MG63 (cell line): ENCODE data around the gene B9D1. TPM values are rescaled to one million over a fixed set of nuclear protein-coding genes. Genes with fewer than 3 reads are reported as not detected.

ENCODE experiments used
- DNase-seq: peaks from one replicate; pipeline ENCODE4 v3.0.0-alpha.2; 2020
- H3K27me3 ChIP-seq: fragments of 250-450 bp; sonication (Bioruptor Pico); 2 replicates; pipeline ENCODE4 v1.5.1; 2020; ENCODE audit warnings: mild to moderate bottlenecking, moderate library complexity
- H3K36me3 ChIP-seq: fragments of 250-450 bp; sonication (Bioruptor Pico); 2 replicates; pipeline ENCODE4 v1.5.1; 2020; ENCODE audit warnings: mild to moderate bottlenecking, moderate library complexity
- H3K4me3 ChIP-seq: fragments of 250-450 bp; sonication (Bioruptor Pico); 2 replicates; pipeline ENCODE4 v1.5.1; 2020; ENCODE audit warnings: mild to moderate bottlenecking, moderate library complexity
- H3K9me3 ChIP-seq: fragments of 250-450 bp; sonication (Bioruptor Pico); 2 replicates; pipeline ENCODE4 v1.5.1; 2020; ENCODE audit warnings: mild to moderate bottlenecking, moderate library complexity
- total RNA-seq: library from RNA; depleted of rRNA; stranded (reverse); fragments of >200 nt; shearing (Covaris generic); gene quantifications from 2 replicates; pipeline ENCODE4 v1.2.3, GENCODE V29; 2014; ENCODE audit warnings: low replicate concordance

The B9D1 gene
- total RNA-seq, 1 experiment from 2014 or later, result 14.8 TPM

- no peaks in the 10 kb centered on the region for H3K27me3 ChIP-seq
- no peak overlapping the region for H3K4me3 ChIP-seq
- no peak for DNase-seq
- peaks cover 6% of the 10 kb centered on the region for H3K36me3 ChIP-seq
- no peaks in the 10 kb centered on the region for H3K9me3 ChIP-seq
Measured at GRCh38 chr17:19309701-19310100, 52.8 kb downstream of the B9D1 start.

GRCh38 chr17:19308398-19308797 is 54.1 kb downstream of the B9D1 start:
- H3K9me3 ChIP-seq, result no peaks in the 10 kb centered on the region
- H3K4me3 ChIP-seq, result no peak overlapping the region
- H3K27me3 ChIP-seq, result no peaks in the 10 kb centered on the region
- no peak for DNase-seq
- peaks cover 6% of the 10 kb centered on the region for H3K36me3 ChIP-seq

- H3K36me3 ChIP-seq, result peaks cover 6% of the 10 kb centered on the region
- H3K4me3 ChIP-seq, result no peak overlapping the region
- H3K9me3 ChIP-seq, result no peaks in the 10 kb centered on the region
- no peaks in the 10 kb centered on the region for H3K27me3 ChIP-seq
- no peak for DNase-seq
Measured at GRCh38 chr17:19307521-19307920, 55.0 kb downstream of the B9D1 start.

GRCh38 chr17:19306160-19307111 is 56.1 kb downstream of the B9D1 start:
- H3K36me3 ChIP-seq, result no peaks in the 10 kb centered on the region
- H3K27me3 ChIP-seq, result no peaks in the 10 kb centered on the region
- no peaks in the 10 kb centered on the region for H3K9me3 ChIP-seq
- no peak for DNase-seq
- no peak overlapping the region for H3K4me3 ChIP-seq

GRCh38 chr17:19305761-19306159 is 56.8 kb downstream of the B9D1 start:
- DNase-seq, result no peak
- H3K27me3 ChIP-seq, result no peaks in the 10 kb centered on the region
- no peak overlapping the region for H3K4me3 ChIP-seq
- no peaks in the 10 kb centered on the region for H3K9me3 ChIP-seq
- no peaks in the 10 kb centered on the region for H3K36me3 ChIP-seq

GRCh38 chr17:19305256-19305655 is 57.3 kb downstream of the B9D1 start:
- Histone ChIP-seq H3K27me3 (no peaks in the 10 kb centered on the region), H3K9me3 (no peaks in the 10 kb centered on the region), H3K4me3 (no peak overlapping the region), H3K36me3 (no peaks in the 10 kb centered on the region)
- no peak for DNase-seq

- no peak for DNase-seq
- Histone ChIP-seq H3K36me3 (no peaks in the 10 kb centered on the region), H3K4me3 (no peak overlapping the region), H3K9me3 (no peaks in the 10 kb centered on the region), H3K27me3 (no peaks in the 10 kb centered on the region)
Measured at GRCh38 chr17:19304751-19305150, 57.8 kb downstream of the B9D1 start.

GRCh38 chr17:19304209-19304608 is 58.3 kb downstream of the B9D1 start:
- DNase-seq, result no peak

GRCh38 chr17:19303367-19303776 is 59.2 kb downstream of the B9D1 start:
- Histone ChIP-seq H3K4me3 (no peak overlapping the region), H3K36me3 (no peaks in the 10 kb centered on the region), H3K27me3 (no peaks in the 10 kb centered on the region), H3K9me3 (no peaks in the 10 kb centered on the region)
- no peak for DNase-seq

More at GRCh38 chr17:19304209-19304608, 58.3 kb downstream of the B9D1 start:
- Histone ChIP-seq H3K36me3 (no peaks in the 10 kb centered on the region), H3K4me3 (no peak overlapping the region), H3K9me3 (no peaks in the 10 kb centered on the region), H3K27me3 (no peaks in the 10 kb centered on the region)

- no peak overlapping the region for H3K4me3 ChIP-seq
- H3K27me3 ChIP-seq, result no peaks in the 10 kb centered on the region
- H3K9me3 ChIP-seq, result no peaks in the 10 kb centered on the region
- DNase-seq, result no peak
- no peaks in the 10 kb centered on the region for H3K36me3 ChIP-seq
Measured at GRCh38 chr17:19302791-19303331, 59.7 kb downstream of the B9D1 start.

- H3K9me3 ChIP-seq, result no peaks in the 10 kb centered on the region
- no peaks in the 10 kb centered on the region for H3K36me3 ChIP-seq
- no peak overlapping the region for H3K4me3 ChIP-seq
- no peak for DNase-seq
- H3K27me3 ChIP-seq, result no peaks in the 10 kb centered on the region
Measured at GRCh38 chr17:19301973-19302372, 60.5 kb downstream of the B9D1 start.

- Histone ChIP-seq H3K9me3 (no peaks in the 10 kb centered on the region), H3K36me3 (no peaks in the 10 kb centered on the region), H3K4me3 (no peak overlapping the region), H3K27me3 (no peaks in the 10 kb centered on the region)
- DNase-seq, result no peak
Measured at GRCh38 chr17:19301274-19301951, 61.1 kb downstream of the B9D1 start.

GRCh38 chr17:19299866-19300265 is 62.7 kb downstream of the B9D1 start:
- no peak for DNase-seq
- Histone ChIP-seq H3K9me3 (no peaks in the 10 kb centered on the region), H3K36me3 (no peaks in the 10 kb centered on the region), H3K27me3 (no peaks in the 10 kb centered on the region), H3K4me3 (no peak overlapping the region)

- Histone ChIP-seq H3K36me3 (no peaks in the 10 kb centered on the region), H3K9me3 (no peaks in the 10 kb centered on the region), H3K4me3 (no peak overlapping the region), H3K27me3 (no peaks in the 10 kb centered on the region)
- no peak for DNase-seq
Measured at GRCh38 chr17:19299214-19299747, 63.2 kb downstream of the B9D1 start.

- H3K27me3 ChIP-seq, result no peaks in the 10 kb centered on the region
- no peak for DNase-seq
- H3K36me3 ChIP-seq, result no peaks in the 10 kb centered on the region
- no peaks in the 10 kb centered on the region for H3K9me3 ChIP-seq
- H3K4me3 ChIP-seq, result no peak overlapping the region
Measured at GRCh38 chr17:19298569-19299213, 63.8 kb downstream of the B9D1 start.

- no peaks in the 10 kb centered on the region for H3K27me3 ChIP-seq
- H3K9me3 ChIP-seq, result no peaks in the 10 kb centered on the region
- H3K4me3 ChIP-seq, result no peak overlapping the region
- H3K36me3 ChIP-seq, result no peaks in the 10 kb centered on the region
- no peak for DNase-seq
Measured at GRCh38 chr17:19296786-19297778, 65.4 kb downstream of the B9D1 start.
